HCT116 (cell line): ENCODE measurements around the gene LNPK.

Experiments used
- CTCF ChIP-seq, 3 experiments: fragments of 200-600 bp in 1 of 3; sonication (generic) in 1 of 3; IDR thresholded peaks in 2 of 3; conservative IDR thresholded peaks in 1 of 3; 2 replicates each; pipeline ENCODE4 v1.5.1; 2012 to 2017; ENCODE audit warnings: low read depth in 2 of 3, low read length in 2 of 3, antibody characterized with exemption in 1 of 3, borderline replicate concordance in 1 of 3, control low read depth in 1 of 3, mild to moderate bottlenecking in 1 of 3, mixed read lengths in 1 of 3, mixed run types in 1 of 3, moderate library complexity in 1 of 3; ENCODE audit not compliant: insufficient read depth in 1 of 3
- EGR1 ChIP-seq: IDR thresholded peaks from 2 replicates; pipeline ENCODE4 v1.6.1; 2012; ENCODE audit warnings: low read depth
- EZH2 ChIP-seq: fragments of 200-600 bp; sonication (generic); IDR thresholded peaks from 2 replicates; pipeline ENCODE4 v1.6.1; 2017; ENCODE audit warnings: antibody characterized with exemption, mixed run types
- MAX ChIP-seq: IDR thresholded peaks from 2 replicates; pipeline ENCODE4 v1.6.1; 2012
- POLR2A ChIP-seq: IDR thresholded peaks from 2 replicates; pipeline ENCODE4 v1.7.0; 2011; ENCODE audit warnings: borderline replicate concordance; ENCODE audit not compliant: insufficient read depth, insufficient read length; ENCODE audit errors: extremely low read depth
- SP1 ChIP-seq: IDR thresholded peaks from 2 replicates; pipeline ENCODE4 v1.6.1; 2012; ENCODE audit warnings: low read depth
- TCF7L2 ChIP-seq: IDR thresholded peaks from 2 replicates; pipeline ENCODE4 v1.7.0; 2011; ENCODE audit warnings: borderline replicate concordance, inconsistent platforms; ENCODE audit not compliant: insufficient read depth, insufficient read length; ENCODE audit errors: extremely low read depth
- YY1 ChIP-seq: IDR thresholded peaks from 2 replicates; pipeline ENCODE4 v1.6.1; 2011; ENCODE audit warnings: low read length, low read depth, moderate library complexity, mild to moderate bottlenecking; ENCODE audit not compliant: insufficient replicate concordance; ENCODE audit errors: extremely low read depth
- ZBTB33 ChIP-seq: IDR thresholded peaks from 2 replicates; pipeline ENCODE4 v1.6.1; 2011; ENCODE audit warnings: mild to moderate bottlenecking, low read length, moderate library complexity; ENCODE audit not compliant: insufficient replicate concordance; ENCODE audit errors: extremely low read depth
- ZNF274 ChIP-seq: fragments of 200-500 bp; sonication (Bioruptor generic); IDR thresholded peaks from 2 replicates; pipeline ENCODE4 v1.6.1; 2014; ENCODE audit warnings: mild to moderate bottlenecking, low read depth, low read length, inconsistent platforms

GRCh38 chr2:175884697-175885393 is 117.2 kb downstream of the LNPK start:
- TF ChIP-seq CTCF (IDR thresholded peaks at IDR 0.05 in 2 of 3, conservative IDR thresholded peaks at IDR 0.05 in 1 of 3; ENCODE audit: borderline replicate concordance in 1 of 3, insufficient read depth in 1 of 3, low read depth in 2 of 3, low read length in 2 of 3): no peak
- no peak for TF ChIP-seq TCF7L2
- no peak for TF ChIP-seq POLR2A
- no peak for TF ChIP-seq ZNF274
- no peak for TF ChIP-seq SP1
- TF ChIP-seq ZBTB33: no peak
- no peak for TF ChIP-seq YY1
- no peak for TF ChIP-seq EGR1
- no peak for TF ChIP-seq EZH2
- no peak for TF ChIP-seq MAX
